ENCODE data around the gene SLC25A43.
"Not testable (repeated sequence)": the region's sequence is repeated elsewhere in the genome, so short reads cannot be mapped to it uniquely, and the experiment has no call there.

The SLC25A43 gene

GRCh38 chrX:119398974-119399771 lies at the start of gene SLC25A43:
TSS of gene SLC25A43 (plus strand) at chrX:119399336. CDS start at chrX:119399404, 68 bp downstream.
- Mint-ChIP-seq H3K36me3 (no peaks in the 10 kb centered on the region), H3K27ac (peak within 1 kb of the TSS; percentile 72), H3K27me3 (no peaks in the 10 kb centered on the region), H3K9me3 (no peaks in the 10 kb centered on the region), H3K4me1 (peaks cover 11% of the 10 kb centered on the region), H3K4me3 (peak within 1 kb of the TSS; percentile 88)

GRCh38 chrX:119359618-119360382 lies 39.3 kb upstream of the SLC25A43 start:
- no peaks in the 10 kb centered on the region for H3K9me3 Mint-ChIP-seq
- no peaks in the 10 kb centered on the region for H3K36me3 Mint-ChIP-seq
- H3K4me3 Mint-ChIP-seq = no peak overlapping the region
- H3K27me3 Mint-ChIP-seq = no peaks in the 10 kb centered on the region
- H3K4me1 Mint-ChIP-seq = no peaks in the 10 kb centered on the region
- peak overlapping the region; percentile 65 for H3K27ac Mint-ChIP-seq

GRCh38 chrX:119361451-119361850 lies 37.7 kb upstream of the SLC25A43 start:
- H3K27ac Mint-ChIP-seq, H3K4me1 Mint-ChIP-seq, H3K4me3 Mint-ChIP-seq, H3K36me3 Mint-ChIP-seq, H3K9me3 Mint-ChIP-seq, H3K27me3 Mint-ChIP-seq: not testable (repeated sequence)

GRCh38 chrX:119362074-119362473 lies 37.1 kb upstream of the SLC25A43 start:
- not testable (repeated sequence) for H3K36me3 Mint-ChIP-seq

GRCh38 chrX:119363391-119363790 lies 35.7 kb upstream of the SLC25A43 start:
- H3K4me1 Mint-ChIP-seq = no peaks in the 10 kb centered on the region
- no peak overlapping the region for H3K4me3 Mint-ChIP-seq
- no peaks in the 10 kb centered on the region for H3K36me3 Mint-ChIP-seq
- H3K27ac Mint-ChIP-seq = no peak overlapping the region
- H3K9me3 Mint-ChIP-seq = no peaks in the 10 kb centered on the region
- no peaks in the 10 kb centered on the region for H3K27me3 Mint-ChIP-seq

More at GRCh38 chrX:119362074-119362473, 37.1 kb upstream of the SLC25A43 start:
- H3K4me3 Mint-ChIP-seq, H3K4me1 Mint-ChIP-seq, H3K9me3 Mint-ChIP-seq, H3K27ac Mint-ChIP-seq, H3K27me3 Mint-ChIP-seq: not testable (repeated sequence)

- H3K27me3 Mint-ChIP-seq, H3K27ac Mint-ChIP-seq, H3K9me3 Mint-ChIP-seq, H3K4me1 Mint-ChIP-seq, H3K36me3 Mint-ChIP-seq, H3K4me3 Mint-ChIP-seq: not testable (repeated sequence)
These were observed 27.3 kb upstream of the SLC25A43 start for GRCh38 chrX:119371861-119372260.

GRCh38 chrX:119374736-119375135 lies 24.4 kb upstream of the SLC25A43 start:
- no peaks in the 10 kb centered on the region for H3K27me3 Mint-ChIP-seq
- no peak overlapping the region for H3K4me3 Mint-ChIP-seq
- no peaks in the 10 kb centered on the region for H3K4me1 Mint-ChIP-seq
- no peaks in the 10 kb centered on the region for H3K9me3 Mint-ChIP-seq
- no peaks in the 10 kb centered on the region for H3K36me3 Mint-ChIP-seq
- H3K27ac Mint-ChIP-seq = no peak overlapping the region

GRCh38 chrX:119375561-119375960 lies 23.6 kb upstream of the SLC25A43 start:
- H3K4me1 Mint-ChIP-seq = no peaks in the 10 kb centered on the region
- H3K36me3 Mint-ChIP-seq = no peaks in the 10 kb centered on the region

GRCh38 chrX:119376312-119376711 lies 22.8 kb upstream of the SLC25A43 start:
- Mint-ChIP-seq H3K4me3 (no peak overlapping the region), H3K27me3 (no peaks in the 10 kb centered on the region), H3K9me3 (no peaks in the 10 kb centered on the region), H3K27ac (no peak overlapping the region), H3K36me3 (no peaks in the 10 kb centered on the region), H3K4me1 (no peaks in the 10 kb centered on the region)

More at GRCh38 chrX:119375561-119375960, 23.6 kb upstream of the SLC25A43 start:
- H3K27me3 Mint-ChIP-seq = no peaks in the 10 kb centered on the region
- H3K4me3 Mint-ChIP-seq = no peak overlapping the region
- H3K27ac Mint-ChIP-seq = no peak overlapping the region
- no peaks in the 10 kb centered on the region for H3K9me3 Mint-ChIP-seq

- H3K9me3 Mint-ChIP-seq = no peaks in the 10 kb centered on the region
- no peaks in the 10 kb centered on the region for H3K36me3 Mint-ChIP-seq
- H3K27ac Mint-ChIP-seq = no peak overlapping the region
- no peak overlapping the region for H3K4me3 Mint-ChIP-seq
- no peaks in the 10 kb centered on the region for H3K27me3 Mint-ChIP-seq
- no peaks in the 10 kb centered on the region for H3K4me1 Mint-ChIP-seq
These were observed 17.7 kb upstream of the SLC25A43 start for GRCh38 chrX:119381349-119381944.

GRCh38 chrX:119382606-119383005 lies 16.5 kb upstream of the SLC25A43 start:
- H3K9me3 Mint-ChIP-seq = no peaks in the 10 kb centered on the region
- H3K4me3 Mint-ChIP-seq = no peak overlapping the region
- H3K4me1 Mint-ChIP-seq = no peaks in the 10 kb centered on the region
- H3K27me3 Mint-ChIP-seq = no peaks in the 10 kb centered on the region
- no peaks in the 10 kb centered on the region for H3K36me3 Mint-ChIP-seq
- H3K27ac Mint-ChIP-seq = no peak overlapping the region

GRCh38 chrX:119386685-119387084 lies 12.5 kb upstream of the SLC25A43 start:
- H3K4me1 Mint-ChIP-seq, H3K9me3 Mint-ChIP-seq, H3K27ac Mint-ChIP-seq, H3K4me3 Mint-ChIP-seq, H3K27me3 Mint-ChIP-seq, H3K36me3 Mint-ChIP-seq: not testable (repeated sequence)

- not testable (repeated sequence) for H3K27ac Mint-ChIP-seq, H3K4me3 Mint-ChIP-seq, H3K36me3 Mint-ChIP-seq, H3K27me3 Mint-ChIP-seq, H3K4me1 Mint-ChIP-seq, H3K9me3 Mint-ChIP-seq
These were observed 11.7 kb upstream of the SLC25A43 start for GRCh38 chrX:119387426-119387825.

GRCh38 chrX:119389214-119389613 lies 9.9 kb upstream of the SLC25A43 start:
- Mint-ChIP-seq H3K4me1 (no peaks in the 10 kb centered on the region), H3K27me3 (no peaks in the 10 kb centered on the region), H3K36me3 (no peaks in the 10 kb centered on the region), H3K27ac (no peak overlapping the region), H3K4me3 (no peak overlapping the region), H3K9me3 (no peaks in the 10 kb centered on the region)

GRCh38 chrX:119389871-119390501 lies 9.2 kb upstream of the SLC25A43 start:
- H3K27ac Mint-ChIP-seq = no peak overlapping the region

GRCh38 chrX:119391279-119391678 lies 7.9 kb upstream of the SLC25A43 start:
- Mint-ChIP-seq H3K36me3 (no peaks in the 10 kb centered on the region), H3K4me1 (no peaks in the 10 kb centered on the region), H3K27ac (no peak overlapping the region), H3K27me3 (no peaks in the 10 kb centered on the region), H3K9me3 (no peaks in the 10 kb centered on the region), H3K4me3 (no peak overlapping the region)

More at GRCh38 chrX:119389871-119390501, 9.2 kb upstream of the SLC25A43 start:
- no peak overlapping the region for H3K4me3 Mint-ChIP-seq
- H3K27me3 Mint-ChIP-seq = no peaks in the 10 kb centered on the region
- no peaks in the 10 kb centered on the region for H3K4me1 Mint-ChIP-seq
- H3K36me3 Mint-ChIP-seq = no peaks in the 10 kb centered on the region
- H3K9me3 Mint-ChIP-seq = no peaks in the 10 kb centered on the region
